ENCODE results near the gene P2RY2.
"Not testable (repeated sequence)": the region's sequence is repeated elsewhere in the genome, so short reads cannot be mapped to it uniquely, and the experiment has no call there.

The P2RY2 gene

GRCh38 chr11:73267906-73268540 lies 49.9 kb downstream of the P2RY2 start:
- DNase-seq (ENCODE audit: low spot score) = no peak

- DNase-seq (ENCODE audit: low spot score) = no peak
Measured at GRCh38 chr11:73268671-73269271, 50.7 kb downstream of the P2RY2 start.

- no peak for DNase-seq (ENCODE audit: low spot score)
Measured at GRCh38 chr11:73269459-73270015, 51.5 kb downstream of the P2RY2 start.

GRCh38 chr11:73270016-73270854 lies 52.2 kb downstream of the P2RY2 start:
- DNase-seq (ENCODE audit: low spot score) = no peak

GRCh38 chr11:73270855-73271477 lies 52.9 kb downstream of the P2RY2 start:
- no peak for DNase-seq (ENCODE audit: low spot score)

GRCh38 chr11:73271478-73271865 lies 53.4 kb downstream of the P2RY2 start:
- not testable (repeated sequence) for DNase-seq (ENCODE audit: low spot score)

GRCh38 chr11:73271936-73272679 lies 54.0 kb downstream of the P2RY2 start, which contains the start of gene P2RY6:
TSS of gene P2RY6 (plus strand) at chr11:73272338. CDS start at chr11:73296519, 24,181 bp downstream.
- DNase-seq (ENCODE audit: low spot score) = peak; percentile 49

- no peak for DNase-seq (ENCODE audit: low spot score)
Measured at GRCh38 chr11:73272680-73273038, 54.6 kb downstream of the P2RY2 start.

- no peak for DNase-seq (ENCODE audit: low spot score)
Measured at GRCh38 chr11:73273222-73273895, 55.3 kb downstream of the P2RY2 start.

GRCh38 chr11:73274191-73274590 lies 56.1 kb downstream of the P2RY2 start:
- DNase-seq (ENCODE audit: low spot score) = not testable (repeated sequence)

GRCh38 chr11:73274722-73275380 lies 56.8 kb downstream of the P2RY2 start:
- no peak for DNase-seq (ENCODE audit: low spot score)

- no peak for DNase-seq (ENCODE audit: low spot score)
Measured at GRCh38 chr11:73275381-73275750, 57.3 kb downstream of the P2RY2 start.

- no peak for DNase-seq (ENCODE audit: low spot score)
Measured at GRCh38 chr11:73277467-73277866, 59.4 kb downstream of the P2RY2 start.

- peak; percentile 38 for DNase-seq (ENCODE audit: low spot score)
Measured at GRCh38 chr11:73280626-73281025, 62.5 kb downstream of the P2RY2 start.

- DNase-seq (ENCODE audit: low spot score) = no peak
Measured at GRCh38 chr11:73281201-73281741, 63.2 kb downstream of the P2RY2 start.

- no peak for DNase-seq (ENCODE audit: low spot score)
Measured at GRCh38 chr11:73281796-73282660, 63.9 kb downstream of the P2RY2 start.

GRCh38 chr11:73283276-73284000 lies 65.4 kb downstream of the P2RY2 start:
- no peak for DNase-seq (ENCODE audit: low spot score)

- DNase-seq (ENCODE audit: low spot score) = no peak
Measured at GRCh38 chr11:73284106-73284505, 66.0 kb downstream of the P2RY2 start.

Measured in pons (tissue), 1 donor.